Measurements from ENCODE around the gene ZCCHC24.

ZCCHC24 gene

DNA sequence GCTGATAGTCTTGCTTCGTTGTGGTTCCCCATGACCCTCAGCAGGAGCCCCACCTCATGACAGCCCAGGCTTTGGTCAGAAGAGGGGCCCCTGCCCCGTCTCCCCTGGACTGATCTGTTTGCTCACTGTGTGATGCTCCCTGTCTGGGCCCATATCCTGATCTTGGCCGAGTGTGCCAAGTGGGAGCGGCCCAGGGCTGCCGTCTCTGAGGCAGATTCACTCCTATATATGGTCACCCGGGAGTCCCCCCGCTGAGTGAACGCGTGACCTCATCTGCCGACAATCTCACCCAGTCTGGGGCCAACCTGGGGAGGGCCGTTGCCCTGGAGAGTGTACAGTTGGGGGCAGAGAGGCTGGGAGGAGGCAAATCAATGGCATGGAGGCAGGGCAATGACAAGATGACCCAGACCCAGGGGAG, 63.6 kb downstream of the ZCCHC24 start:
- intact Hi-C loops (cut with DNase I; ENCODE audit: low total_unique reads): loop anchor here (10.0 kb wide), 1 partner anchor 63 kb away; the partner anchor contains the start of gene ZCCHC24

DNA sequence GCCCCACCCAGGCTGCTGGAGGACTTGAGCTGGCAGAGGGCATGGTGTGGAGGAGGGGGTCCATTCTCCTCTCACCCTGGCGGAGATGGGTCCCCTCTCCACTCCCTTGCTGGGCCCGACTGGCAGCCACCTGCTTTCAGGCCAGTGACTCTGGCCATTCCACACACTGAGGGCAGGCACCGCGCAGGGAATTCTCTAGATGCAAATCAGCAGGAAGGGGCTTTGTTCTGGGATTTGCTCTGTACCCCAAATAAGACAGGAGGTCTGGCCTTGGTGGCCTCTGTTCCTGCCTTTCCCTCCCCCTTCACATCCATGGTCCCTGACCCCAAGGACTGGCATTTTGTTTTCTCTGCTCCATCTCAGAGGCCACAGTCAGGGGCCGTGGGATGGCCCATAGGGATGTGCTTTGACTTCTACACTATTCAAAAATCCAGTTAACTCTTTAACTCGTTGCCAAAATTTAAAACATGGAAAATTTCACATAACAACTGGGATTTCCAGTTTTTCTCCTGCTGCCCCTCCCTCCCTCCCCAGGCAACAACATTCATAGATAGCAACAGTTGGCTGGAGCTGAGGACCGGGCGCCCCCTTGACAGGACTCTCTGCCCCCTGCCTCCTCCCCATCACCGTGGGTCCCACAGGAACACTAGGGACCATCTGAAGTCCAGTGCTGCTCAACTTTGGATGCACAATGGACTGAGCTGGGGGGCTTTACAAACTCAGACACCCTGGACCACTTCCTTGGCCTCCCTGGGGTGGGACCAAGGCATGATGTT, 64.3 kb downstream of the ZCCHC24 start:
- H3K36me3 ChIP-seq: peaks cover 5 to 23% (median 15%) of the 10 kb centered on the region in 3 donors
- no peak overlapping the region for H3K4me3 ChIP-seq
- no peaks in the 10 kb centered on the region for H3K27me3 ChIP-seq
- H3K27ac ChIP-seq: peak overlapping the region; percentile 66 to 71
- intact Hi-C loops (cut with DNase I; ENCODE audit: low total_unique reads): loop anchor here (10.0 kb wide), 1 partner anchor 64 kb away; the partner anchor contains the start of gene ZCCHC24
- TF ChIP-seq, protein P1, sequence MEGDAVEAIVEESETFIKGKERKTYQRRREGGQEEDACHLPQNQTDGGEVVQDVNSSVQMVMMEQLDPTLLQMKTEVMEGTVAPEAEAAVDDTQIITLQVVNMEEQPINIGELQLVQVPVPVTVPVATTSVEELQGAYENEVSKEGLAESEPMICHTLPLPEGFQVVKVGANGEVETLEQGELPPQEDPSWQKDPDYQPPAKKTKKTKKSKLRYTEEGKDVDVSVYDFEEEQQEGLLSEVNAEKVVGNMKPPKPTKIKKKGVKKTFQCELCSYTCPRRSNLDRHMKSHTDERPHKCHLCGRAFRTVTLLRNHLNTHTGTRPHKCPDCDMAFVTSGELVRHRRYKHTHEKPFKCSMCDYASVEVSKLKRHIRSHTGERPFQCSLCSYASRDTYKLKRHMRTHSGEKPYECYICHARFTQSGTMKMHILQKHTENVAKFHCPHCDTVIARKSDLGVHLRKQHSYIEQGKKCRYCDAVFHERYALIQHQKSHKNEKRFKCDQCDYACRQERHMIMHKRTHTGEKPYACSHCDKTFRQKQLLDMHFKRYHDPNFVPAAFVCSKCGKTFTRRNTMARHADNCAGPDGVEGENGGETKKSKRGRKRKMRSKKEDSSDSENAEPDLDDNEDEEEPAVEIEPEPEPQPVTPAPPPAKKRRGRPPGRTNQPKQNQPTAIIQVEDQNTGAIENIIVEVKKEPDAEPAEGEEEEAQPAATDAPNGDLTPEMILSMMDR (IDR thresholded peaks at IDR 0.05): no peak
- DNase-seq: peak in 1 of 2 donors; percentile 63
- no peaks in the 10 kb centered on the region for H3K9me3 ChIP-seq
- H3K4me1 ChIP-seq: peaks cover 5 to 44% (median 38%) of the 10 kb centered on the region in 4 donors

More for the DNA sequence above, 63.6 kb downstream of the ZCCHC24 start:
- Histone ChIP-seq H3K4me1 (peaks cover 5 to 44% (median 38%) of the 10 kb centered on the region in 4 donors), H3K9me3 (no peaks in the 10 kb centered on the region), H3K36me3 (peaks cover 5 to 29% (median 22%) of the 10 kb centered on the region in 3 donors), H3K27me3 (no peaks in the 10 kb centered on the region), H3K4me3 (no peak overlapping the region), H3K27ac (peak overlapping the region; percentile 66 to 71)
- peak; percentile 76 to 89 for DNase-seq
- TF ChIP-seq, protein P1 (IDR thresholded peaks at IDR 0.05): no peak

DNA sequence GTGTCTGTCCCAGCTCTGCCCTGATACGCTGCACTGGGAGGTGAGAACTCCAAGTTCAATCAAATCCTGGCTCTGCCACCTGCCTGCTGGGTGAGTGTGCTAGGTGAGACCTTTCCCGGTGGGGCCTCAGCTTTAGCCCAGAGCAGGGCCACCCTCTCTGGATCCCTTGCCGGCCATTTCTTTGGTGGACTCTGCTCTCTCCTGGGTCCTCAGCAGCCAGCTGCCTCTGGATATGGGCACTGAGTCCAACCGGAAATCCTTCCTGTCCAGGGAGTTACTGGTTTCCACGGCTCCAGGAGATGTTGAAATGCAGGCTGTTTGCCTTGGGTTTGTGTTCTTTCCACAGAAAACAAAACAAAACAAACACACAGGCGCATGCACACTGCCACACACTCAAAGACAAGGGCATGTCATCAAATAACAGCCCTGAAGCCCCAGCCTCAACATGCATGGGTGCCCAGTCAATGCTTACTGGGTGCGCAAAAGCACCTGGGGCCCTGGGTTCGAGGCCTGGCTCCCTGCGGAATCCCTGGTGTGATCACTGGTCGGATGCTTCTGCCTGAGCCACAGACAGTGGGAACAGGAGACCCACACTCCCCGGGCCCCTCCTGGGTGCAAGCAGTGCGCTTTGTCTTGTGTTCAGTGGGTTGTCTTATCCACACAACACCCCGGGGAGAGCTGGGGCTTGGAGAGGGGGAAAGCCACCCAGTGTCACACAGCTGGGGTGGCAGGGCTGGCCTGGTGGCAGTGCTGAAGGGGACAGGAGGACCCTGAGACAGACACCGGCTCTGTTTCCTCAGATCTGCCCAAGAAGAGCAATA, 65.1 kb downstream of the ZCCHC24 start:
- intact Hi-C loops (cut with DNase I; ENCODE audit: low total_unique reads): loop anchor here (10.0 kb wide), 1 partner anchor 64 kb away; the partner anchor contains the start of gene ZCCHC24
- TF ChIP-seq, protein P1 (IDR thresholded peaks at IDR 0.05): no peak

DNA sequence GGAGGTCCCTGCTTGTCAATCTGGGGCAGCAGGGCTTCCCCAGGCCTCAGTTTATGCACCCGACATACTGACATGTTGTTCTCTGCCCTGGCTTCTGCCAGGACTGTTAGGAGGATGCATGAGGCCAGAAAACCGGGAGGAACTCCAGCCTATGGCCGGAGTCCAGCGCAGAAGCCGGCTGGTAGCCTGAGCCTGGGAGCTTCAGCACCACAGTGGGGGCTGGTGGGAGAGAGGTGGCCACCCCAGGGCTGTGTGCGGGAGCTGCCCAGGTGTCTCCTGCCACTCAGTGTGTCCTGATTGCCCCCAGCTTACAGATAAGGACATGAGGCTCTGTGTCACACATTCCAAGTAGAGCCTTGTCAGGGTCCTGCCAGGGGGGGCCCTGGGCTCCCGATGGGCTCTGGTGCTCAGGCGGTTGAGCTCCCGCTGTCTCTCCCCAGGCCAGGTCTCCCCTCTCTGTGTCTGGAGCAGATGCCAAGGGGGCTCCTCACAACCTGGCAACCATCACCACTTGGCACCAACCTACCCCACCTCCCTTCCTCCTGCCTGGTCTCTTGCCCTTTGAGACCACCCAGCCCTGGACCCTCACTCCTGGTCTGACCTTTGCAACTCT, 65.8 kb downstream of the ZCCHC24 start:
- DNase-seq: peak in 1 of 2 donors; percentile 76
- H3K4me1 ChIP-seq: peaks cover 5 to 51% (median 43%) of the 10 kb centered on the region in 4 donors
- H3K27me3 ChIP-seq: no peaks in the 10 kb centered on the region
- intact Hi-C loops (cut with DNase I; ENCODE audit: low total_unique reads): loop anchor here (10.0 kb wide), 1 partner anchor 65 kb away; the partner anchor contains the start of gene ZCCHC24
- no peak overlapping the region for H3K4me3 ChIP-seq
- TF ChIP-seq, protein P1 (IDR thresholded peaks at IDR 0.05): no peak
- H3K36me3 ChIP-seq: peaks cover 0 to 10% (median 2%) of the 10 kb centered on the region in 3 donors
- peak overlapping the region; percentile 66 to 71 for H3K27ac ChIP-seq
- H3K9me3 ChIP-seq: no peaks in the 10 kb centered on the region

More for the DNA sequence above, 65.1 kb downstream of the ZCCHC24 start:
- peaks cover 5 to 44% (median 38%) of the 10 kb centered on the region in 4 donors for H3K4me1 ChIP-seq
- DNase-seq: peak; percentile 70 to 82
- no peak overlapping the region for H3K4me3 ChIP-seq
- peak overlapping the region; percentile 66 to 71 for H3K27ac ChIP-seq
- no peaks in the 10 kb centered on the region for H3K9me3 ChIP-seq
- no peaks in the 10 kb centered on the region for H3K27me3 ChIP-seq
- peaks cover 0 to 15% (median 10%) of the 10 kb centered on the region in 3 donors for H3K36me3 ChIP-seq
